ENCODE data around the gene CDH10. TPM values are rescaled to one million over a fixed set of nuclear protein-coding genes. Genes with fewer than 3 reads are reported as not detected.

Gene CDH10
- polyA plus RNA-seq (2011; rRNA removed) (0.02 and 0.05 TPM in 2 replicates), polyA minus RNA-seq (2011; rRNA and poly(A)+ RNA removed) (not detected in 2 replicates)

GRCh38 chr5:24644761-24645160, at the start of gene CDH10:
Gene CDH10, minus strand, starts transcription at chr5:24644978. Its CDS starts 51,488 bp downstream, at chr5:24593490.
- ChIA-PET CTCF (no interaction called here), POLR2A (no interaction called here)
- no peak for DNase-seq (ENCODE audit: low read depth)
- TF ChIP-seq CTCF (IDR thresholded peaks at IDR 0.05; ENCODE audit: insufficient read depth, low read depth, low read length) = no peak
- H3K36me3 ChIP-seq (ENCODE audit: control insufficient read depth, insufficient read depth, low read length) = no peaks in the 10 kb centered on the region
- no peaks in the 10 kb centered on the region for H3K27me3 ChIP-seq (ENCODE audit: control insufficient read depth, insufficient read depth, low read length)
- H3K4me3 ChIP-seq (ENCODE audit: low read depth, low read length) = no peak within 1 kb of the TSS

GRCh38 chr5:24693609-24694008, 48.8 kb upstream of the CDH10 start:
- H3K27me3 ChIP-seq (ENCODE audit: control insufficient read depth, insufficient read depth, low read length) = no peaks in the 10 kb centered on the region
- no peak overlapping the region for H3K4me3 ChIP-seq (ENCODE audit: low read depth, low read length)
- POLR2A ChIA-PET = no interaction called here
- no peaks in the 10 kb centered on the region for H3K36me3 ChIP-seq (ENCODE audit: control insufficient read depth, insufficient read depth, low read length)
- TF ChIP-seq CTCF (IDR thresholded peaks at IDR 0.05; ENCODE audit: insufficient read depth, low read depth, low read length) = no peak
- no peak for DNase-seq (ENCODE audit: low read depth)
- CTCF ChIA-PET = interaction anchor here (1.1 kb wide), 1 partner anchor 9 kb away, joined by 3 read pairs; no protein-coding TSS in a partner anchor

GRCh38 chr5:24691074-24691473, 46.3 kb upstream of the CDH10 start:
- ChIA-PET POLR2A (no interaction called here), CTCF (no interaction called here)
- Histone ChIP-seq H3K27me3 (ENCODE audit: control insufficient read depth, insufficient read depth, low read length) (no peaks in the 10 kb centered on the region), H3K4me3 (ENCODE audit: low read depth, low read length) (no peak overlapping the region), H3K36me3 (ENCODE audit: control insufficient read depth, insufficient read depth, low read length) (no peaks in the 10 kb centered on the region)
- TF ChIP-seq CTCF (IDR thresholded peaks at IDR 0.05; ENCODE audit: insufficient read depth, low read depth, low read length) = no peak
- DNase-seq (ENCODE audit: low read depth) = no peak

GRCh38 chr5:24681106-24681505, 36.3 kb upstream of the CDH10 start:
- Histone ChIP-seq H3K36me3 (ENCODE audit: control insufficient read depth, insufficient read depth, low read length) (no peaks in the 10 kb centered on the region), H3K4me3 (ENCODE audit: low read depth, low read length) (no peak overlapping the region), H3K27me3 (ENCODE audit: control insufficient read depth, insufficient read depth, low read length) (no peaks in the 10 kb centered on the region)
- TF ChIP-seq CTCF (IDR thresholded peaks at IDR 0.05; ENCODE audit: insufficient read depth, low read depth, low read length) = no peak
- CTCF ChIA-PET = no interaction called here
- no peak for DNase-seq (ENCODE audit: low read depth)
- POLR2A ChIA-PET = no interaction called here

- ChIA-PET POLR2A (no interaction called here), CTCF (interaction anchor here (0.8 kb wide), 1 partner anchor 560 kb away, joined by 4 read pairs; no protein-coding TSS in a partner anchor)
- TF ChIP-seq CTCF (IDR thresholded peaks at IDR 0.05; ENCODE audit: insufficient read depth, low read depth, low read length) = no peak
- H3K27me3 ChIP-seq (ENCODE audit: control insufficient read depth, insufficient read depth, low read length) = no peaks in the 10 kb centered on the region
- H3K4me3 ChIP-seq (ENCODE audit: low read depth, low read length) = no peak overlapping the region
- no peaks in the 10 kb centered on the region for H3K36me3 ChIP-seq (ENCODE audit: control insufficient read depth, insufficient read depth, low read length)
- DNase-seq (ENCODE audit: low read depth) = no peak
Measured at GRCh38 chr5:24668050-24668449, 23.3 kb upstream of the CDH10 start.
